HG02840 (cell line): ENCODE measurements around the gene TCERG1L.

ENCODE experiments used
- ATAC-seq: cut with Tn5 transposase; IDR thresholded peaks from one replicate; pipeline ENCODE4 v1.9.1; 2021; ENCODE audit warnings: mild to moderate bottlenecking, moderate library complexity, moderate number of reproducible peaks; ENCODE audit not compliant: unreplicated experiment, low FRiP score

TCERG1L gene

GRCh38 chr10:131134651-131135050 is 176.9 kb downstream of the TCERG1L start:
- ATAC-seq = no peak

- ATAC-seq = no peak
Observed at GRCh38 chr10:131134001-131134576, 177.4 kb downstream of the TCERG1L start.

- ATAC-seq = no peak
Observed at GRCh38 chr10:131132681-131133080, 178.8 kb downstream of the TCERG1L start.

GRCh38 chr10:131131726-131132591 is 179.6 kb downstream of the TCERG1L start:
- ATAC-seq = no peak

GRCh38 chr10:131130025-131130424 is 181.5 kb downstream of the TCERG1L start:
- ATAC-seq = no peak

GRCh38 chr10:131129544-131129943 is 182.0 kb downstream of the TCERG1L start:
- no peak for ATAC-seq

- ATAC-seq = no peak
Observed at GRCh38 chr10:131128731-131129130, 182.8 kb downstream of the TCERG1L start.

- ATAC-seq = no peak
Observed at GRCh38 chr10:131127610-131128009, 183.9 kb downstream of the TCERG1L start.

GRCh38 chr10:131127138-131127589 is 184.4 kb downstream of the TCERG1L start:
- ATAC-seq = no peak

GRCh38 chr10:131126321-131127137 is 185.0 kb downstream of the TCERG1L start:
- no peak for ATAC-seq

GRCh38 chr10:131125511-131126225 is 185.9 kb downstream of the TCERG1L start:
- ATAC-seq = no peak

- no peak for ATAC-seq
Observed at GRCh38 chr10:131124945-131125344, 186.6 kb downstream of the TCERG1L start.

- no peak for ATAC-seq
Observed at GRCh38 chr10:131123496-131123895, 188.0 kb downstream of the TCERG1L start.

- no peak for ATAC-seq
Observed at GRCh38 chr10:131121511-131122035, 189.9 kb downstream of the TCERG1L start.

- no peak for ATAC-seq
Observed at GRCh38 chr10:131119626-131120355, 191.7 kb downstream of the TCERG1L start.

- no peak for ATAC-seq
Observed at GRCh38 chr10:131117416-131118212, 193.9 kb downstream of the TCERG1L start.

GRCh38 chr10:131116991-131117375 is 194.5 kb downstream of the TCERG1L start:
- no peak for ATAC-seq

- no peak for ATAC-seq
Observed at GRCh38 chr10:131116216-131116990, 195.1 kb downstream of the TCERG1L start.
